Ishikawa (cell line): Measurements from ENCODE around the gene ACOT12.

Source experiments
- CEBPB ChIP-seq: IDR thresholded peaks from 2 replicates; pipeline ENCODE4 v1.6.1; 2012
- CREB1 ChIP-seq: IDR thresholded peaks from 2 replicates; pipeline ENCODE4 v1.6.1; 2012; ENCODE audit warnings: low read depth
- EGR1 ChIP-seq: IDR thresholded peaks from 2 replicates; pipeline ENCODE4 v1.6.1; 2012
- EP300 ChIP-seq: IDR thresholded peaks from 2 replicates; pipeline ENCODE4 v1.6.1; 2012; ENCODE audit warnings: borderline replicate concordance
- FOXM1 ChIP-seq: IDR thresholded peaks from 2 replicates; pipeline ENCODE4 v1.6.1; 2012; ENCODE audit warnings: low read depth, borderline replicate concordance
- NFIC ChIP-seq: IDR thresholded peaks from 2 replicates; pipeline ENCODE4 v1.6.1; 2012
- RAD21 ChIP-seq: IDR thresholded peaks from 2 replicates; pipeline ENCODE4 v1.6.1; 2012; ENCODE audit warnings: low read depth
- TAF1 ChIP-seq: IDR thresholded peaks from 2 replicates; pipeline ENCODE4 v1.6.1; 2012; ENCODE audit warnings: low read depth, mild to moderate bottlenecking
- TCF12 ChIP-seq: IDR thresholded peaks from 2 replicates; pipeline ENCODE4 v1.6.1; 2012; ENCODE audit warnings: low read depth
- TEAD4 ChIP-seq: IDR thresholded peaks from 2 replicates; pipeline ENCODE4 v1.6.1; 2012
- YY1 ChIP-seq: IDR thresholded peaks from 2 replicates; pipeline ENCODE4 v1.6.1; 2012; ENCODE audit warnings: low read depth
- ZBTB7A ChIP-seq: IDR thresholded peaks from 2 replicates; pipeline ENCODE4 v1.6.1; 2012; ENCODE audit warnings: low read depth
- TF ChIP-seq, protein P1 (sequence below): IDR thresholded peaks from 2 replicates; pipeline ENCODE4 v1.6.1; 2012
- TF ChIP-seq, protein P2 (sequence below): IDR thresholded peaks from 2 replicates; pipeline ENCODE4 v1.6.1; 2012; ENCODE audit warnings: low read depth, mild to moderate bottlenecking
- TF ChIP-seq, protein P3 (sequence below): IDR thresholded peaks from 2 replicates; pipeline ENCODE4 v1.6.1; 2012

The ACOT12 gene

DNA sequence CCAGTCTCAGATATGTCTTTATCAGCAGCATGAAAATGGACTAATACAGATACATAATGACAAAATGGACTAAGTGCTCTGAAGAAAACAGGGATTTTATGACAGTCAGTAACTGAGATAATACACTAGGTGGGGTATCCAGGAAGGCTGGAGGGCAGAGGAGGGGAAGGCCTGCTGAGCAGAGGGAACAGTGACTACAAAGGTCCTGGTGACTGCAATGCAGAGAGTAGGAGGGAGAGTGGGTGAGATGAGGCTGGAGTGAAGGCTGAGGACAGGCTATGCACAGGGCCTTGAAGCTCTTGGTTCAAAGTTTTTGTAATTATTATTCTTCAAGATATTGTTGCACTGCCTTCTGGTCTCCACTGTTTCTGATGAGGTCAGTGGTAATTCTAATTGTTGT, 4.9 kb downstream of the ACOT12 start:
- TF ChIP-seq TEAD4 (no peak), YY1 (no peak), EP300 (no peak), TCF12 (no peak), FOXM1 (no peak)
- TF ChIP-seq, protein P1, sequence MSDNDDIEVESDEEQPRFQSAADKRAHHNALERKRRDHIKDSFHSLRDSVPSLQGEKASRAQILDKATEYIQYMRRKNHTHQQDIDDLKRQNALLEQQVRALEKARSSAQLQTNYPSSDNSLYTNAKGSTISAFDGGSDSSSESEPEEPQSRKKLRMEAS = no peak
- TF ChIP-seq, protein P2, sequence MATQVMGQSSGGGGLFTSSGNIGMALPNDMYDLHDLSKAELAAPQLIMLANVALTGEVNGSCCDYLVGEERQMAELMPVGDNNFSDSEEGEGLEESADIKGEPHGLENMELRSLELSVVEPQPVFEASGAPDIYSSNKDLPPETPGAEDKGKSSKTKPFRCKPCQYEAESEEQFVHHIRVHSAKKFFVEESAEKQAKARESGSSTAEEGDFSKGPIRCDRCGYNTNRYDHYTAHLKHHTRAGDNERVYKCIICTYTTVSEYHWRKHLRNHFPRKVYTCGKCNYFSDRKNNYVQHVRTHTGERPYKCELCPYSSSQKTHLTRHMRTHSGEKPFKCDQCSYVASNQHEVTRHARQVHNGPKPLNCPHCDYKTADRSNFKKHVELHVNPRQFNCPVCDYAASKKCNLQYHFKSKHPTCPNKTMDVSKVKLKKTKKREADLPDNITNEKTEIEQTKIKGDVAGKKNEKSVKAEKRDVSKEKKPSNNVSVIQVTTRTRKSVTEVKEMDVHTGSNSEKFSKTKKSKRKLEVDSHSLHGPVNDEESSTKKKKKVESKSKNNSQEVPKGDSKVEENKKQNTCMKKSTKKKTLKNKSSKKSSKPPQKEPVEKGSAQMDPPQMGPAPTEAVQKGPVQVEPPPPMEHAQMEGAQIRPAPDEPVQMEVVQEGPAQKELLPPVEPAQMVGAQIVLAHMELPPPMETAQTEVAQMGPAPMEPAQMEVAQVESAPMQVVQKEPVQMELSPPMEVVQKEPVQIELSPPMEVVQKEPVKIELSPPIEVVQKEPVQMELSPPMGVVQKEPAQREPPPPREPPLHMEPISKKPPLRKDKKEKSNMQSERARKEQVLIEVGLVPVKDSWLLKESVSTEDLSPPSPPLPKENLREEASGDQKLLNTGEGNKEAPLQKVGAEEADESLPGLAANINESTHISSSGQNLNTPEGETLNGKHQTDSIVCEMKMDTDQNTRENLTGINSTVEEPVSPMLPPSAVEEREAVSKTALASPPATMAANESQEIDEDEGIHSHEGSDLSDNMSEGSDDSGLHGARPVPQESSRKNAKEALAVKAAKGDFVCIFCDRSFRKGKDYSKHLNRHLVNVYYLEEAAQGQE = no peak
- TF ChIP-seq, protein P3, sequence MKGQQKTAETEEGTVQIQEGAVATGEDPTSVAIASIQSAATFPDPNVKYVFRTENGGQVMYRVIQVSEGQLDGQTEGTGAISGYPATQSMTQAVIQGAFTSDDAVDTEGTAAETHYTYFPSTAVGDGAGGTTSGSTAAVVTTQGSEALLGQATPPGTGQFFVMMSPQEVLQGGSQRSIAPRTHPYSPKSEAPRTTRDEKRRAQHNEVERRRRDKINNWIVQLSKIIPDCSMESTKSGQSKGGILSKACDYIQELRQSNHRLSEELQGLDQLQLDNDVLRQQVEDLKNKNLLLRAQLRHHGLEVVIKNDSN = no peak

DNA sequence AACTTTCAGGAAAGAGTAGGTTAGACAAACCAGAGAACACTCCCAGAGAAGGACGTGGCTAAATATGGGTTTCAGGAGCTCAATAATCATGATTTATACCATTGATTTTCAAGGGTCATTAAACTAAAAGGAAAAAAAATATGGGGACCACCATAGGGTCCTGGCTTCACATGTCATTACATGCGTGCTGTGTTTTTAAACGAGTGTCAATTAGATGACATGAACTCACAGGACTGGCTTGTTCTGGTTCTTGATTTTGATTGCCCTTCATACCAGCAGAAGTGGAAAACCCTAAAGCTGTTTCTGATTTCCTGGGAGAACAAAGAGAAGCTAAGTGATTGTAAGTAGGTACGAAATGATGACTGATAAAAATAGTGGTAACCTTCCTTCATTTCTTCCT, 5.8 kb downstream of the ACOT12 start:
- TF ChIP-seq TEAD4 (no peak), FOXM1 (no peak), CEBPB (no peak), NFIC (no peak), EP300 (no peak), RAD21 (no peak)
- TF ChIP-seq, protein P3 = no peak

DNA sequence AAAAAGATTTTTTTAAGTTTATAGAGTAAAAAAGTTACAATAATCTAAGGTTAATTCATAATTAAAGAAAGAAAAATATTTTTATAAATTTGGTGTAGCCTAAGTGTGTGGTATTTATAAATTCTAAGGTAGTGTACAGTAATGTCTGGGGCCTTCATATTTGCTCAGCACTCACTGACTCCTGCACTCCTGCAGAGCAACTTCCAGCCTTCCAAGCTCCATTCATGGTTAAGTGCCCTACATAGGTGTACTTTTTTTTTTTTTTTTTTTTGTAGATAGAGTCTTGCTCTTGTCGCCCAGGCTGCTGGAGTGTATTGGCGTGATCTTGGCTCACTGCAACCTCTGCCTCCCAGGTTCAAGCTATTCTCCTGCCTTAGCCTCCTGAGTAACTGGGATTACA, 10.1 kb downstream of the ACOT12 start:
- TF ChIP-seq TEAD4 = no peak
- TF ChIP-seq, protein P1 = no peak
- no peak for TF ChIP-seq TAF1
- no peak for TF ChIP-seq ZBTB7A
- TF ChIP-seq, protein P3 = no peak
- no peak for TF ChIP-seq EGR1

DNA sequence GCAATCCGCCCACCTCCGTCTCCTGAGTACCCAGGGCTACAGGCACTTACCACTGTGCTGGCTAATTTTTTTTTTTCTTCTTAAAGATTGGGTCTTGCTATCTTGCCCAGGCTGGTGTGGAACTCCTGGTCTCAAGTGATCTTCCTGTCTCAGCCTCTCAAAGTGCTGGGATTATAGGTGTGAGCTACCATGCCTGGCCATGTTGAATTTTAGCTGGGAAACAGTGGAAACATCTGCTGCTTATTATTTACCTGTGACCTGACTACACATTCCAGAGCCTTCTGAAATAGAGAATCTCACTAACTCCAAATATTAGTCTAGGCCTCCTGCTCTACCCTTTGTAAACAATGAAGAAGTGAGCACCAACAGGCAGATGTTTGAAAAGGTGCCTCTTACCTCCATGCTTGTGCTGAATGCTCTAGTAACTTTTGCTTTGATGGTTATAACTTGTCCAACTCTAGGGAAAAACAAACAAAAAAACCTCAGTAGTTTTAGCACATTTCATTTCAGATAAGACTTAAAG, 22.5 kb downstream of the ACOT12 start:
- TF ChIP-seq RAD21 = no peak
- TF ChIP-seq YY1 = no peak
- no peak for TF ChIP-seq EGR1
- no peak for TF ChIP-seq TEAD4
- TF ChIP-seq, protein P3 = no peak
- TF ChIP-seq, protein P2 = no peak
- no peak for TF ChIP-seq FOXM1
- no peak for TF ChIP-seq TAF1
- no peak for TF ChIP-seq CEBPB

DNA sequence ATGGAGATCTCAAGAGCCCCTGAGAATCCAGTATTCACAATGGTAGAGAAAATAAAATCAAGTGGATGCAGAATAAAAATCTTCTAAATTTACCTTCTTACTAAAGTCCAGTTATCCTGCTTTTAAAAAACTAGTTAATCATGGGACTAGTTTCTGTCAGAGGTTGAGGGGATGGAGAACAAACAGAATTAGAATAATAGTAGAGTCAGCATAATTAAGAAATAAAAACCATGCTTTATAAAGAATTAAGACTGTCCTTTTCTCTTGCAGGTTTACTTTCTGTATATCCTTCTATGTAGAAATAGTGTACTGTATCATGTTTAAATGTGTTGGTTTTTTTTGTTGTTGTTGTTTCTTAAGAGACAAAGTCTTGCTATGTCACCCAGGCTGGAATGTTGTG, 23.0 kb downstream of the ACOT12 start:
- TF ChIP-seq YY1 = no peak
- TF ChIP-seq TCF12 = no peak
- TF ChIP-seq, protein P3 = no peak
- TF ChIP-seq EGR1 = no peak
- no peak for TF ChIP-seq RAD21
- TF ChIP-seq CREB1 = no peak
- no peak for TF ChIP-seq TAF1
- no peak for TF ChIP-seq ZBTB7A
- TF ChIP-seq FOXM1 = no peak
- no peak for TF ChIP-seq CEBPB
- TF ChIP-seq EP300 = no peak
- TF ChIP-seq NFIC = no peak
- TF ChIP-seq, protein P1 = no peak
- TF ChIP-seq, protein P2 = no peak
- no peak for TF ChIP-seq TEAD4
